ENCODE measurements around the gene MX1.

GRCh38 chr21:41435706-41436105, 9.7 kb downstream of the MX1 start:
- TF ChIP-seq ZBTB33 (IDR thresholded peaks at IDR 0.05) (no peak), JUND (IDR thresholded peaks at IDR 0.05) (no peak), CTCF (IDR thresholded peaks at IDR 0.05; ENCODE audit: low read depth, low read length, missing input control) (no peak), EGR1 (IDR thresholded peaks at IDR 0.05; ENCODE audit: low read depth in 2 of 2) (no peak), ATF3 (IDR thresholded peaks at IDR 0.05) (no peak), HNF4G (IDR thresholded peaks at IDR 0.05) (no peak), HNF4A (conservative IDR thresholded peaks at IDR 0.05) (no peak), MAX (IDR thresholded peaks at IDR 0.05) (no peak), GABPA (IDR thresholded peaks at IDR 0.05 in 1 of 2, conservative IDR thresholded peaks at IDR 0.05 in 1 of 2) (no peak), REST (IDR thresholded peaks at IDR 0.05) (no peak), RXRA (IDR thresholded peaks at IDR 0.05) (no peak), TAF1 (conservative IDR thresholded peaks at IDR 0.05) (no peak), YY1 (IDR thresholded peaks at IDR 0.05) (no peak)
